ENCODE results near the gene MYOD1.

DNA sequence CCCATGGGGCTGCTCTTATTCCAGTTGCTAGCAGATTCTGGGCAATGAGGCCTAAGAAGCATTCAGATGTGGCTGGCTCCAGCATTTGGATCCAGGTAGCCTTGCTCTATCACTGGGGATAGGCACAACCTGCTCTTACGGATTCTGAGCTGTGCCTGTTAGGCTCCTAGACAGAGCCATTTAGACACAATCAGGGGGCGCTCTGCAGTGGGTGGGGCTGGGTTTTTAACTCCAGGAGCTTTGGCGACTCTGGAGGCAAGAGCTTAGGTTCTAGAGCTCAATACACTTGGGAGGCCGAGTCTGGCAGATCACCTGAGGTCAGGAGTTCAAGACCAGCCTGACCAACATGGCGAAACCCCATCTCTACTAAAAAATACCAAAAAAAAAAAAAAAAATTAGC is 47.2 kb downstream of the MYOD1 start:
- TF ChIP-seq, protein P1, sequence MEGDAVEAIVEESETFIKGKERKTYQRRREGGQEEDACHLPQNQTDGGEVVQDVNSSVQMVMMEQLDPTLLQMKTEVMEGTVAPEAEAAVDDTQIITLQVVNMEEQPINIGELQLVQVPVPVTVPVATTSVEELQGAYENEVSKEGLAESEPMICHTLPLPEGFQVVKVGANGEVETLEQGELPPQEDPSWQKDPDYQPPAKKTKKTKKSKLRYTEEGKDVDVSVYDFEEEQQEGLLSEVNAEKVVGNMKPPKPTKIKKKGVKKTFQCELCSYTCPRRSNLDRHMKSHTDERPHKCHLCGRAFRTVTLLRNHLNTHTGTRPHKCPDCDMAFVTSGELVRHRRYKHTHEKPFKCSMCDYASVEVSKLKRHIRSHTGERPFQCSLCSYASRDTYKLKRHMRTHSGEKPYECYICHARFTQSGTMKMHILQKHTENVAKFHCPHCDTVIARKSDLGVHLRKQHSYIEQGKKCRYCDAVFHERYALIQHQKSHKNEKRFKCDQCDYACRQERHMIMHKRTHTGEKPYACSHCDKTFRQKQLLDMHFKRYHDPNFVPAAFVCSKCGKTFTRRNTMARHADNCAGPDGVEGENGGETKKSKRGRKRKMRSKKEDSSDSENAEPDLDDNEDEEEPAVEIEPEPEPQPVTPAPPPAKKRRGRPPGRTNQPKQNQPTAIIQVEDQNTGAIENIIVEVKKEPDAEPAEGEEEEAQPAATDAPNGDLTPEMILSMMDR (IDR thresholded peaks at IDR 0.05; ENCODE audit: low read length): no peak
- TF ChIP-seq EZH2 (optimal IDR thresholded peaks at IDR 0.05; ENCODE audit: low read depth, low read length): no peak
